ENCODE data around the gene FRMD4B.

Gene FRMD4B

DNA sequence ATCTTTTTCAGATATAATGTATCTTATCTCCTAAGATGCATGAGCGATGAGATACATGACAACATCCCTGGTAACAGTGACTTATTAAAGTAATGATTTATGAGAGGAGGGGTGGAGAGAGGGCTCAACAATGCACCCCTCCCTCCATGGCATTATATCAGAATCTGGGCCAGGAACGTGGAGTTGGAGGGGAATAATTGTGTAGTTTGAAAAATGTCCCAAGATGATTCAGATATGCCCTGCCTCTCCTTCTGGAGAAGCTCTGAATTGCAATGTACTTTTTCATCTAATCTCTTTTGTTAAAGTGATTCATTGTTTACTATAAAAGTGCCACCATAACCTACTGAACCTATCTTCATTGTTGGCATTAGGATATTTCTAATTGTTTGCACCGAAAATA is 86.5 kb downstream of the FRMD4B start:
- Histone ChIP-seq H3K4me3 (replicated peaks; ENCODE audit: low read depth, low read length) (no peak overlapping the region), H3K36me3 (ENCODE audit: control insufficient read depth, insufficient read depth, low read length) (no peaks in the 10 kb centered on the region), H3K27me3 (replicated peaks; ENCODE audit: control insufficient read depth, insufficient read depth, low read length) (no peaks in the 10 kb centered on the region)
- no peak for DNase-seq (ENCODE audit: extremely low read depth, insufficient read length)
- TF ChIP-seq CTCF (IDR thresholded peaks at IDR 0.05; ENCODE audit: insufficient read depth, low read length, poor library complexity, severe bottlenecking): peak; percentile 3

- no peak for TF ChIP-seq CTCF (IDR thresholded peaks at IDR 0.05; ENCODE audit: insufficient read depth, low read length, poor library complexity, severe bottlenecking)
- DNase-seq (ENCODE audit: extremely low read depth, insufficient read length): no peak
- no peak overlapping the region for H3K4me3 ChIP-seq (replicated peaks; ENCODE audit: low read depth, low read length)
- no peaks in the 10 kb centered on the region for H3K27me3 ChIP-seq (replicated peaks; ENCODE audit: control insufficient read depth, insufficient read depth, low read length)
- no peaks in the 10 kb centered on the region for H3K36me3 ChIP-seq (ENCODE audit: control insufficient read depth, insufficient read depth, low read length)
These were observed 88.4 kb downstream of the FRMD4B start for GRCh38 chr3:69297501-69297900.

DNA sequence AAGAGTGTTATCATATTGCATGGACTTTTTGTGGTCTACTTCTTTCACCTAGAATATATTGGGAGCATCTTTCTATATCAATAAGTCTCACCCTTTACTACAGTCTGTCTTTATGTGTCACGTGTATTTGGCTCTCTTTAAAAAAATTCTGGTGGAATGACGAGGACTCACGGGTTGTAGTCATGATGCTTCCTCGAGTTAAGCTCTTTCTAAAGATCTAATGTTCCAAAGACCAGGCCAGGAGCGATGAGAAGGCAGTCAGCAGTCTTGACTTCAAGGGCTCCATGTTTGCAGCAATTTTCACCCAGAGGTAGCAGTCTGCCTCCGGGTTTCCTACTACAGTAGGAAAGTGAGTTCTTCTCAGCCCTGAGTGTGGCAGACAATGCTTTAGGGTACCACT is 88.9 kb downstream of the FRMD4B start:
- DNase-seq (ENCODE audit: extremely low read depth, insufficient read length): no peak
- H3K36me3 ChIP-seq (ENCODE audit: control insufficient read depth, insufficient read depth, low read length): no peaks in the 10 kb centered on the region
- no peaks in the 10 kb centered on the region for H3K27me3 ChIP-seq (replicated peaks; ENCODE audit: control insufficient read depth, insufficient read depth, low read length)
- TF ChIP-seq CTCF (IDR thresholded peaks at IDR 0.05; ENCODE audit: insufficient read depth, low read length, poor library complexity, severe bottlenecking): no peak
- H3K4me3 ChIP-seq (replicated peaks; ENCODE audit: low read depth, low read length): no peak overlapping the region

DNA sequence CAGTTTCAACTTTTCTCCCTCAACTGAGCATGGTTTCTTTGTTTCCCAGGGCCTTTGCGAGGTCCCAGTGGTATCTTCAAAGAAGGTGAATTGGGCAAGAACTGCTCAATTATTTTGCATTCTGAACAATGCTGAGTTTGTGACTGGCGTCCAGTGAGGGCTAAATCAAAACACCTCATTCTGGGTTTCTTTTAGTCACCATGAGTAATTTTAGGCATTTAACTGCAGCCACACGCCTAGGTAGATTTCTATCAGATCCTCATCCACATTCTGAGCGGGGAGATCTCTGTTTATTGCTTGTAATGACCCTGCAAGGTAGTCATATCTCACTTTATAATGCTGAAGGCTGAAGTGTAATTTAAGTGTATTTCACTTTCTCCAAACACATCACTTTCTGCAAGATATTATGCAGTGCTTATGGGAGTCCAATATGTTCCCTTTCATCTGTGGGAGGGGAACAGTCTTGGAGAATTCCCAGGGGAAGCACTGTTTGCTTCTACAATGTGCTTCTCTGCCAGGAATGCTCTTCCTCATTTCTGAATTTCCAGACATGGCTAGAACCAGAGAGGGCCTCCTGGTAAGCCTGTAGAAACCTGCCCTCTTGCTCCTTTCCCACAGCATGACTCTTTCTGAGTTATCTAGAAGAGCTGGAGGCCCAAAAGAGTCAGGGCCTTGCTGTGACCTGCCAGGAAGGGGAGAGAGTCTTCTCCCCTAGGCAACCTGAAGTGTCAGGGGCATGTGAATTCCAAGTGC is 91.7 kb downstream of the FRMD4B start:
- Histone ChIP-seq H3K36me3 (ENCODE audit: control insufficient read depth, insufficient read depth, low read length) (no peaks in the 10 kb centered on the region), H3K27me3 (replicated peaks; ENCODE audit: control insufficient read depth, insufficient read depth, low read length) (no peaks in the 10 kb centered on the region), H3K4me3 (replicated peaks; ENCODE audit: low read depth, low read length) (no peak overlapping the region)
- peak; percentile 42 for DNase-seq (ENCODE audit: extremely low read depth, insufficient read length)
- no peak for TF ChIP-seq CTCF (IDR thresholded peaks at IDR 0.05; ENCODE audit: insufficient read depth, low read length, poor library complexity, severe bottlenecking)

DNA sequence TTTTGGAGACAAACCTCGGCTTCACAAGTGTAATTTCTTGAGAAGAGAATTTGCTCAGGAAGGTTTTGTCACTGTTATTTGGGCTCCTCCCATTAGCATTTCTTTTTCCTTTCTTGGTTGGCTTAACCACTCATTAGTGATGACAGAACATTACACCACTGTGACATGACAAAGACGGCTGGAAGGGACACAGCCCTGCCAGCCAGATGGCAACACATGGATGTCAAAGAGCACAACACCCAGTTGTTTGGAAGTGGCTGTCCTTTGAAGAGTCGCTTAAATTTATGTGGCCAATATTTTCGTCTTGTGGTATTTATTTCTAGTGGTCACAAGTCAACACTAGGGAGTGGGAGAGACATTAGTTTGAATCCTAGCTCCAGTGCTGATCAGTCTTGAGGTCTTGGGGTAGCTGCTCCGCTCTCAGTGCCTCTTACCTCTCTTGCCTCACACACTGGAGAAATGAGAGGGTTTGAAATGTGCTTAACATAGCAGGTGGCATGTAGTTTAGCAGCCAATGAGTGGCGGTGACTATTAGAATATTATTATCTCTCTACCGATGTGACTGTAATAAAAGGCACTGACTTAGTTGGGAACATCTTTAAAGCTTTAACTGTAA is 92.8 kb downstream of the FRMD4B start:
- Histone ChIP-seq H3K4me3 (replicated peaks; ENCODE audit: low read depth, low read length) (no peak overlapping the region), H3K36me3 (ENCODE audit: control insufficient read depth, insufficient read depth, low read length) (no peaks in the 10 kb centered on the region), H3K27me3 (replicated peaks; ENCODE audit: control insufficient read depth, insufficient read depth, low read length) (no peaks in the 10 kb centered on the region)
- no peak for TF ChIP-seq CTCF (IDR thresholded peaks at IDR 0.05; ENCODE audit: insufficient read depth, low read length, poor library complexity, severe bottlenecking)
- DNase-seq (ENCODE audit: extremely low read depth, insufficient read length): no peak

Data from GM06990 (cell line).